ENCODE measurements around the gene CYTH4.
"Not testable (repeated sequence)": the region's sequence is repeated elsewhere in the genome, so short reads cannot be mapped to it uniquely, and the experiment has no call there.

CYTH4 gene

DNA sequence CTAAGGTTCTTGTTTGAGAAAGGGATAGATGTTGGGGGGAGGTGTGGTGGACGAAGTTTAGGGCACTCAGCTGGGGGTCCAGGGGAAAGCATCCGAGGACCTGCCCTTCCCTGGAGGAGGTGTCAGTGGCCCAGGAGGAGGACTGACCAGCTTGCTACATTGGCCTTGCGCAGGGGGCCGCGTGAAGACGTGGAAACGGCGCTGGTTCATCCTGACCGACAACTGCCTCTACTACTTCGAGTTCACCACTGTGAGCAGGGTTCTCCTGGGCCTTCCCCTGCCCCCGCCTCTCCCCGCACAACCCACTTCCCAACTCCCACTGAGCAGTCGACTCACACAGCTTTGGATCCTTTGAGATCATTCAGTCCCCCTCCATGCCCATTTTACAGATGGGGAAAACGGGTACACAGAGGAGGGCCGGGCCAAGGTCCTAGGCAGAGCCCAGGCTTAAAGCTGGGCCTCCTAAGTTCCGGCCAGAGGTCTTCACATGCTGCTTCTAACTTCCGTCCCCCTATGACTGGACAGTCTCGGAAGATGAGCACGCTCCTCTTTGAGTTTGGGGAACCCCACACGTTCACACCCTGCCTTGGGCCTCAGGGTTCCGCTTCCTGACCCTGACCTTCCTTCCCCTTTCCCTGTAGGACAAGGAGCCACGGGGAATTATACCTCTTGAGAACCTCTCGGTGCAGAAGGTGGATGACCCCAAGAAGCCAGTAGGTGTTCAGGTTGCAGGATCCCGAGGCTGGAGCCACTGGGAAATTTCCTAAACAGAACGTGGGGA lies 28.7 kb downstream of the CYTH4 start:
- DNase-seq: no peak

DNA sequence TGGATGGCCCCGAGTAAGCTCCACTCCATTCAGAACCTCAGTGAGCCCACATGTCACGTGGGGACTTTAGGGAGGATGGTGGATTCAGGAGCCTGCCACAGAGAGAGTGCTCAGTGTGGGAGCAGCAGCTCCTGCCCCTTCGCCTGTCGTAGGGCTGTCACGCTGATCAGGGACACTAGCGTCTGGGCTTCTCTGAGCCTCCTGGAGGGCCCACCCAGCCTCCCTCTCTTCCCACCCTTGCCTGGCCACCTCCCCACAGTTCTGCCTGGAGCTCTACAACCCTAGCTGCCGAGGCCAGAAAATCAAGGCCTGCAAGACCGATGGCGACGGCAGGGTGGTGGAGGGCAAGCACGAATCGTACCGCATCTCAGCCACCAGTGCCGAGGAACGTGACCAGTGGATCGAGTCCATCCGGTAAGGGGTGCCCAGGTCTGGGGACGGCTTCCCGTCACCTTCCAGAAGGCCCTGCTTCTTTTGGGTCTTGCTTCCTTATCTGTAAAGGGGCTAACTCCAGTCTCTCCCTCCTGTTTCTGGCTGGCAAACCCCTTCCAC lies 29.5 kb downstream of the CYTH4 start:
- DNase-seq: no peak

DNA sequence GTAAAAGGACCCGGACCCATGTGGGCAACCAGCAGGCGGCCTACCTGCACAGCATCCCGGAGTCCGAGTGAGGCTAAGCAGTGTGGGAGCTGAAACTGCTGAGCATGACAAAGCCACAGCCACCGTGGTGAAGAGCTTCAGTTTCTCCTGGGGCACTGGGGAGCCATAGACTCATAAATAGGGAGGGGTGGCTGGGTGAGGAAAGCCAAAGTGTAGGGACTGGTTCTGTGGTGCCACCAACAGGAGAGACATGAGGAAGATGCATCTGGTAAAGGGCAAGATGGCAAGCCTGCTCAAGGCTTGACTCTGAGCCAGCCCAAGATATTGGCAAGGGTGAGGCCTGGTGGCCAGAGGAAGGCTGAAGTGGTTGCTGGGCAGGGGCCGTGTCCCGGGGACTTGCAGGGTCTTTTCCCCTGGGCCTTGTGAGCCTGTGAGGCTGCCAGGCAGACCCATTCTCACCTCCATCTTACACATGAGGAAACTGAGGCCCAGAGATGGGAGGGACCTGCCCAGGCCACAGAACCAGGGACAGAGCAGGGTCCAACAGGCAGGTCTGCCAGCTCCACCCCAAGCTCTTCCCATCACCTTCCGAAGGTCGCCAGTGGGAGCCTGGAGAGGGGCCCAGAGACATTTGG lies 30.4 kb downstream of the CYTH4 start:
- no peak for DNase-seq

DNA sequence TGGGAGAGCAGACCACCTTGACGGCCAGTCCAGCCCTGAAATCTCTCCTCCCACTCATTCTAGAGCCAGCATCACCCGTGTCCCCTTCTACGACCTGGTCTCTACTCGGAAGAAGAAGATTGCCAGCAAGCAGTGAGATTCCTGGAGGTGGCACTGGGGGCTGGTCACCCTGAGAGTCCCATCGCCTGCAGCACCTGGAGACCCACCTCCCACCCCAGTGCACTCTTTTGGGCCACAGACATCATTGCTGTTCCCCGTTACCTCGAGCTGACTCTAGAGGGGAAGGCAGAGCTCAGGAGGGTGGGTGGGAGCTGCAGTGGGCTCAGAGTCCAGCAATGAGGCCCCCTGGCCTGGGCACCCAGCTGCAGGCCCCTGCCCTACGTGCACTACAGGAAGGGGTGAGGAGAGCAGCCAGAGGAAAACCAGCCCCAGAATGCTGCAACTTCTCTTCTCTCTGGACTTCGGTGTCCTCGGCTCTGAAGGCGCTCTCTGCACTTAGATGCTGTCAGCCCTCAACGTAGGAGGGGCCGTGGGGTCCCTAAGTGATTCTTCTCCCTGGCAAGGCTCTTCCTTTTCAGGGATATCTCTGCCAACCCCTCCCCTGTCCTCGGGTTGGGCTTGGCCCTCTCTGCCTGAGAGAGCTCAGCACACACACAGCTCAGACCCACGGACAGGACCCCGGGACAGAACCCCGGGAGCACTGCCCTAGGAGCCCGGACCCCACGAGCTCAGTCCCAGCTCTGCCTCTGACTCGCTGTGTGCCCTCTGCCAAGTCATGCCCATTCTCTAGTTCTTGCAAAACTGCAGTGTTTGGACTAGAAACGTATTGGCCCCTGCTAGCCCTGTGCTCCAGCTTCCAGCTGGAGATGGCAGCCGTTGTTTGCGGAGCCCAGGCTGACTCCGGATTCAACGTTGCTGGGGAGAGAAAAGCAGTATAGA lies 31.3 kb downstream of the CYTH4 start:
- DNase-seq: no peak

DNA sequence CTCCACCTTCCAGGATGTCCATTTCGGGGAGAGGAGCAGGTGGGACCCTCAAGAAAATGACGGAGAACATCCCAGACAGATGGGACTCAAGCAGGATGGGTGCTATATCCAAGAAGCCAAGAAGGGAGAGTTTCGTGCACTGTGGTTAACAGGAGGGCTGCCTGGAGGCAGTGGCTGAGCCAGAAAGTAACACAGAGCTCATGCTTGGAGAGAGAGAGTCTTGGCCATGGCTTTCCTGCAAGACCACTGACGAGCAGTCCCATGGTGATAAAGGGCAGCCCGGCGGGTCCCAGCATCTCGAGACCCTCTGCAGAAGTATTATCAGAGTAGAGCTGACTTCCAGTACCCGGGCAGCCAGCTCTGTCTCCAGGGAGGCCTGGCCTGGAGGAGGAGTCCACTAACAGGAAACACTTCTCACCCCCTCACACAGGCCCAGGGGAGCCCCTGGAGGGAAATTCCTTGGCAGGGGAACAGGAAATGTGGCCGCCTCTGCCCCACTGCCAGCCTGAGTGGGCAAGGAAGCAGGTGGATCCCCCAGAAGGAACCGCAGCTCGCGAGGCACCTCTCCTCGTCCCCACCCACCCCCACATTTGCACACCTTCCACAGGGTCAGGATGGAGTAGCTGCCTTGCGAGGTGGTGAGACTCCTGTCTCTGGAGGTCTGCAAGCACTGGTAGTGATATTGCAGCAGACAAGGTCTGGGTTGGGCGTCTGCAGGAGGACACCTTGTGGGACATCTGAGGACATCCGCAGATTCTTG lies 32.2 kb downstream of the CYTH4 start:
- no peak for DNase-seq

DNA sequence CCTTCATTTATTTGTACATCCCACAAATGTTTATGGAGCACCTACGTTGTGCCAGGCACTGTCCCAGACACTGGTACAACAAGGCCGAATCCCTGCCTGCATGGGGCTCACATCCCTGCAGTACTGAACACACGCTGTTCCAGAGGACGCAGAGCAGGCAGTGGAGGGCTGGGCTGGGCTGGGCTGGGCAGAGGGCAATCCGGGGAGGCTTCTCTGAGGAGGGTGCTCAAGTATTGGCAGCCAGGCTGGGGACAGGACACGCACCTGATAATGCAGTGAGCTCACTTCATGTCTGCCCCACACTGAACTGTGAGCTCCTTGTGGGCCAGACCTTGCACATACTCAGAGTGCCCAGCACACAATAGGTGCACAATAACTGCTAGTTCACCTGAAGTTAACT lies 34.1 kb downstream of the CYTH4 start:
- DNase-seq: no peak

DNA sequence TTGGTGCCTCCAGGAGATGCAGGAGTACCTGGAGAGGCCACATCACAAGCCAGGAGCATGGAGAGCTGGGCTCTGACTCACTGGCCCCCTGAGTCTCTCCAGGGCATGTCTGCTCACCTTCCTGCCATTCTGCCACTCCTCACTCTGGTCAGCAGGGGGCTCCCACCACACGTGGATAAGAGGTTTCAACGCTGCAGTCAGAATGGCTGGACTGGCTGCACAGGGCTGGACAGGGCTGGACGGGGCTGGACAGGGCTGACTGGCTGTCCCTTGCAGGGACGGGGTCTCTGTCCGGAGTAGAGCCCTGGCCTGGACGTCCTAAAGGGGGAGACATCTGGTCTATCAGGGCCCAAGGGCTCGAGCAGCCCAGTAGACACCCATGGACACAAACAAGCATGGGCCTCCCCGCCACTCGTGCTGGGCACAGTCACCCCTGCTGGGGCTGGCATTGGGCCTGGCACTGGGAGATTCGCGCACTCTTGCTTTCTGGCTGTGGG lies 34.6 kb downstream of the CYTH4 start:
- DNase-seq: peak; percentile 42 to 51 (median 46)

DNA sequence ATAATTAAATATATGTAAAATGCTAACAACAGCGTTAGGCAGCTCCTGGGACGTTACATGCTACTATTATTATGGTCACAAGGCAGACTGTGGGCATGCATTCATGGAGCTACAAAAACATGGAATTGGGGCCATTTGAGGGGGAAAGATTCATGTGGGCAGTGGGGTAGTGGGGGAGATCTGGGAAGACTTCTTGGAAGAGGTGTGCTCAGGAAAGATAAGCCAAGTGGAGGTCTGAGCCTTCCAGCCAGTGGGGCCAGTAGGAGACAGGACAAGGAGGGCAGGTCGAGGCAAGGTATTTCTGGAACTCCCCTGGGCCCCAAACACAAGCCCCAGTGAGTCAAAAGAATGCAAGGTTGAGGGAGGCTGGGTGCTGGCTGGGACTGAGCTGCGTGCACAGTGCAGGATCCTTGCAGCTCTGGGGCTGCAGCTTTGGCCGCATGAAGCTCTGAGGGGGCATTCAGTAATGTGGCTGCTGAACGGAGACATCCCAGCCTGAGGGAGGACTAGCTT lies 35.4 kb downstream of the CYTH4 start:
- no peak for DNase-seq

DNA sequence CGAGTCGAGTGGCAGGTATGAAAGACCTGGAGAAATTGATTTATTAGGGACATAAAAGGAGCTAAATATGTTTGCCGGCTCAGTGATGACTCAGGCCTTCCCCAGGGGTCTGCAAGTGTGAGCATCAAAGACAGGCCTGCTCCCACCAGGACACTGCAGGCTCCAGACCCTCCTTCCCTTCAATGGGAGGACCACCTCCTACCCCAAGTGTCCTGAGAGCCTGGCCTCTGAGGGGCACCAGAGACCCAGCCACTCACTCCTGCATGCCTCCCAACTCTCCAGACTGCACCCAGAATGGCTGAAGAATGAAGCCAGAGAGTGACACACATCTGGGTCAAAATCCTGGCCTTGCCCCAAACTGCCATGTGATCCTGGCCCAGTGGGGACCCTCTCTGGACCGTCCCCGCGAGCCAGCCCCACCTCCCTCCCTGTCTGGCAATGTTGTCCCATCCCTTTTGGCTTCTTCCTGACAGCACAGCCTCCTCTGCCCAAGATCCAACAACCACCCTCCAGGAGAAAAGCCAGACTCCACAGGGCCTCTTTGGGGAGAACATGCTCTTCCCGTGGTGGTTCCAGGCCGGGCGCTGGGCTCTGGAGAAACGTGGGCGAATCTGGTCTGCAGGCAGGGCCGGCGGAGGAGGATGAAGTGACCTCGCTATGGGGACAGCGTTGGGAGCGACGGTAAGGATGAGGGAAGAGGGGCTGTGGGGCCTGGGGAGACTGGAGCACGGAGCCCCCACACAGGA lies 36.2 kb downstream of the CYTH4 start:
- DNase-seq: no peak

DNA sequence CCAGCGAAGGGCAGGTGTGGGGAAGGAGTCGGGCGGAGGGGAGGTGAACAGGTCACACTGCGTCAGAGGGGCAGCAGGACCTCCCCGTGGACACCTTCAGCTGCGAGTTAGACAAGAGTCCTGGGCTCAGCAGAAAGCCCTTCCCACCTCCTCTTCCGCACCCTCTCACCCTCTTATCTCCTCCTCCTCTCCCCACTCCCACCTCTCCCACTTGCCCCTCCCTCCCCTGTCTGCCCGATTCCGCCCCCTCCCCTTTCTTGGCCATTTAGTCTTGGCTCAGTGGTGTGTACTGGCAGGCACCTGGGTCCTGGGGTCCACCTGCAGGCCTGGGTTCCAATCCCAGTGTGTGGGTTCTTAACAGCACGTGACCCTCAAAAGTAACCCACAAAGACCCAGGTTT lies 37.2 kb downstream of the CYTH4 start:
- no peak for DNase-seq

DNA sequence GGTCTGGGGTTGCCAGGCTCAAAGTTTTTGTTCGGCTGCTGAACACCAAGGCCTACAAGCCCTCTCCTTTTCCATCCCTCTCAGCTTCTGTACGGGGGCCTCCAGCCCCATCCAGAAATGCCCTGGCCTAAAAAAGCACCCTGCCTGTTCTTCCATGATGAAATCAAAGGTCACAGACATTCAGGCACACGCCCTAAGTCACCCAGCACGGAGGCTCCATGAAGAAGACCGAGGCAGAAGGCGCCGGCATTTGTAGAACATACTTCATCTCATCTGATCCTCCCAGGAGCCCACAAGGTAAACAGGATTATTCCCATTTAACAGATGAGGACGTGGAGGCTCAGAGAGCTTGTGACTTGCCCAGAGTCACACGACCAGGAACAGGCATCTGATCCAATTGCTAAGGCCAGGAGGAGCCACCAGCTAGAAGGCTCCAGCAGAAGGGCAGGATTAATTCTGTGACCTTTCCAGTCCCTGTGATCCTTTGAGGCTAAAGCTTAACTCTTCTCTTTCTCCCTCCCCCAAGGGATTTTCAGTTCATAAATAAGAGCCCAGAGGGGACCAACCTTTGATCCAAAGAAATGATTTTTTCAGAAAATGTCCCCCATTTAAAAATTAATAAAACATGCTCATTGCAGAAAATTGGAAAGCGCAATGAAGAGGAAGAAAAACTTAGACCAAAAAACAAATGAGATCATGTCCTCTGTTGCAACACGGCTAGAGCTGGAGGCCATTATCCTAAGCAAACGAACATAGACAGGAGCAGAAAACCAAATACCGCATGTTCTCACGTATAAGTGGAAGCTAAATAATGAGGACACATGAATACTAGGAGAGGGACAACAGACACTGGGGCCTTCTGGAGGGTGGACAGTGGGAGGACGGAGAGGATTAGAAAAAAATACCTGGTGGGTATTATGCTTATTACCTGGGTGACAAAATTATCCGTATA lies 38.7 kb downstream of the CYTH4 start:
- no peak for DNase-seq

DNA sequence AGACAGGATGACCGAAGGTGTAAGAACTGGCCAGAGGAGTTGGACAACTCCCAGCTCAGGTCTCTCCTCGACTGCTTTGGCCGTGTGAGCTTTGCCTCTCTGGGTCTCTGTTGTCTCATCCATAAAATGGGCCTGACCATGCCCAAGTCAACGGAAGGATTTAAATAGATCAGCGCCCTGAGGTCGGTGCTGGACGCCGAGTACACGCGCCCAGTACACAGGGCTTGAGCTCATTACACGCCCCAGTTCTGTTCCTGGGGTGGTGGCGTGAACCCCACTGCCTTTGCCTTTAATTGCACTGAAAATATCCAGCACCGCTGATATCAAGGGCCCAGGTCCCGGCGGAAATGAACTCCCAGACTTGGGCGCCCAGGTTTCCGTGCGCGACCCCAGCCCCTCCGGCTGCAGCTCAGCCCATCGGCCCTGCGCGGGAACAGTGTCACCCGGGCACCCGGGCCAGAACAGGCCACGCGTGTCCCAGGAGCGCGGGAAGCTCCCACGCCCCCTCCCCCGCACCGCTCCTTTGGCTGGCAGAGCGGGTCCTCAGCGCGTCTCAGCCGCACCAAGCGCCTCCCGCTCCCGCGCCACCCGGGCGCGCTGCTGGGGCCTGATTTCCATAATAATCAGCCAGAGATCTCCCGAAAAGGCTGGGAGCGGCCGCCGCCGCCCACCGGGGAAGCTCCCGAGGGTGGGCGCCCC lies 42.2 kb downstream of the CYTH4 start:
- DNase-seq: no peak

DNA sequence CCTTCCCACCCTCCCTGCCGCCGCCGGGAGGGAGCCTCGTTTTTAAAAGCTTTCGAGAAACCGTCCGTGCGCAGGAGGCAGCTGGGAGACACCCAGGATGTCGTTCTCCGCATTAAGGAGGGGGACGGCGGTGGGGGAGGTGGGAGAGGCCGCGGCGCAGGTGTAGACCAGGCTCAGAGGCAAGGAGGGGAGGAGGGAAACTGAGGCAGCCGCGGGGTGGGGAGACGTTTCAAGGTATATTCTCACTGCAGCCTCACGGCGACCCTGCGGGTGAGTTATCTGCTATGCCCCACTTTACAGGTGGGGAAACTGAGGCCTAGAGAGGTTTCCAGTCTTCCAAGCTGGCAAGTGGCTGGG lies 42.7 kb downstream of the CYTH4 start:
- DNase-seq: no peak

DNA sequence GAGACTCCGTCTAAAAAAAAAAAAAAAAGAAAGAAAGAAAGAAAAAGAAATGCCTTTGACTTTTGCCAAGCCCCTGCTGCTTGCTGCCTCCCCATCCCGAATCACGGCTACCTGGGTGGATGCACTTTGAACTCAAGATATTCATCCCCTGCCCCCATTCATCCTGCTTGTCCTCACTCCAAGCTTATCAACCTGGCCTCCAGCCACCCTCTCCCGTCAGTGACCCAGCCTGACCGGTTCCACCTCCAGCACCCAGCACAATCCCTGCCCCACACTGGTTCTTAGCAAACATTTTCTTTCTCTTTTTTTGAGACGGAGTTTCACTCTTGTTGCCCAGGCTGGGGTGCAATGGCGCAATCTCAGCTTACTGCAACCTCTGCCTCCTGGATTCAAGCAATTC lies 44.4 kb downstream of the CYTH4 start:
- DNase-seq: no peak

DNA sequence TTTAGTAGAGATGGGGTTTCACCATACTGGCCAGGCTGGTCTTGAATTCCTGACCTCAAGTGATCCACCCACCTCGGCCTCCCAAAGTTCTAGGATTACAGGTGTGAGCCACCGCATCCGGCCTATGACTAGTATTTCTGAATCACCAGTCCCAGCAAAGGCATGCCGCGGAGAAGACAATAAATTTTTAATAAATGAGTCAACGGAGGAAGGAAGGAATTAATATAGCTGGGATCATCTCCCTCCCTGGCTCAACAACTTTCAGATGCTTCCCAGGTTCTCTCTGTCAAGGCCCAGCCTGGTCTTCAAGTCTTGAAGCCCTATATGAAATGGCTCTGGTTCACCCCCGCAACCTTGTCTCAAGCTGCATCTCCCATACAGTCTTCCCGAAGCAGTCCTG lies 45.7 kb downstream of the CYTH4 start:
- DNase-seq: no peak

DNA sequence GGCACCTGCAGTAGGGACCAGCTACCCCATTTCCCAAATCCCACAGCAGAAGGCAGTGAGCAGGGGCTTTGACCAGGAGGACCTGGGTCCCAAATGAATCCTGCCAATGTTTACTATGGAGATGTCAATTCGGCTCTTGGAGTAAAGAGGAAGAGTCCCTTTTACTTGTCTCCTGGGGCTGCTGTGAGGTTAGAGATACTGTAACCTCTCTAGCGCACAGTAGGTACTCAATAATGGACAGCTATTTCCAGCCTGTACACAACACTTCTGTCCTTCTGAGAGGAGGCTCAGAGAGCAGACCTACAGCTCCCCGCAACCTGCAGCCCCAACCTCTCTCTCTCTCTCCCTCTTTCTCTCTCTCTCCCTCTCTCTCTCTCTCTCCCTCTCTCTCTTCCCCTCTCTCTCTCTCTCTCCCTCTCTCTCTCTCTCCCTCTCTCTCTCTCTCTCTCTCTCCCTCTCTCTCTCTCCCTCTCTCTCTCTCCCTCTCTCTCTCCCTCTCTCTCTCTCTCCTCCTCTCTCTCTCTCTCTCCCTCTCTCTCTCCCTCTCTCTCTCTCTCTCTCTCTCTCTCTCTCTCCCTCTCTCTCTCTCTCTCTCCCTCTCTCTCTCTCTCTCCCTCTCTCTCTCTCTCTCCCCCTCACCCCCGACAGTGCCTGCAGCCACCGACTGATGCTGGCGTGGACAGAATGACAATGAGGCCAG lies 46.4 kb downstream of the CYTH4 start:
- DNase-seq: not testable (repeated sequence)

DNA sequence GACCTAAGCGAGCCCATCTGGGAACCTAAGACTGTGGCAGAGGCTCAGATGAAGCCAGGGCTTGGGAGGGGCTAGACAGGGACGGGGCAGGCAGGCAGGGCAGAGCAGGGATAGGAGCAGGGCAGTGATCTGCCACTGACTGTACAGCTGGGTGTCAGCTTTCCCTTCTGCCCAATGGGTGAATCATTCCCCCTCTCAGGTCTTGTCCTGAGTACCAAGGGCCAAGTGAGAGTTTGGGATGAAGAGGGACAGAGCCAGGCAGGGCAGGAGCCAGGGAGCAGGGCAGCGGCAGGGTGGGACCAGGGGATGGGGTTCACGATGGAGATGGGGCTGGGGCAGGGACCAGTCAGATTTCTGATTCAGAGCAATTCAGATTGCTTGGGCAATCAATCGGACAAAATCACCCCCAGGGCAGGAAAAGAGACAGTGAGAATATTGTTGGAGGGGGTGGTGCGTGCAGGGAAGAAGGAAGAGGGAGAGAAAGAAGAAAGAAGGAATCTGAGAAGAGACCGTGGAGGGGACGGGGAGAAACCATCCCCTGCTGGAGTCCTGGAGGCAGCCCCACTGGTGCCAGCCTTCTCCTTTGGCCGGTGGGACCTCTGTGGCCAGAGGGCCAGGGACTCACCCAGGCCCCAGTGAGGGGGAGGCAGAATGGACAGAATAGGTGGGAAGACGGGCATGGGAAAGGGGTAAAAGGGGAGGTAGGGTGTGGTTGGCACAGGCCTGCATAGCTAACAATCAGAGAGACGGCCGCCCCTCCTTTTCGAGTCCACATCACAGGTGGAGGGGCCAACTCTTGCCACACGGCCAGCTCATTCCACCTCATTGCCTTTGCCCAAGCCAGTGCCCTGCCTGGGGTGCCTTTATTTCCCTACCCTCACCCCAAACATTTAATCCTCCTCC lies 47.2 kb downstream of the CYTH4 start:
- no peak for DNase-seq
